Endothelial cell (in vitro differentiated cells): ENCODE data around the gene PCDHGC4. TPM values are rescaled to one million over a fixed set of nuclear protein-coding genes. Genes with fewer than 3 reads are reported as not detected.

Source experiments
- DNase-seq: peaks from one replicate; pipeline ENCODE4 v3.0.0; 2021; ENCODE audit warnings: low spot score
- H3K27ac Mint-ChIP-seq: one replicate; pipeline ENCODE4 v1.8.0; 2021; ENCODE audit warnings: mixed read lengths, inconsistent platforms; ENCODE audit not compliant: unreplicated experiment
- H3K27me3 Mint-ChIP-seq: one replicate; pipeline ENCODE4 v1.8.0; 2021; ENCODE audit warnings: mild to moderate bottlenecking, moderate library complexity, mixed read lengths, inconsistent platforms; ENCODE audit not compliant: unreplicated experiment
- H3K36me3 Mint-ChIP-seq: one replicate; pipeline ENCODE4 v1.8.0; 2021; ENCODE audit warnings: mild to moderate bottlenecking, low read depth, mixed read lengths, inconsistent platforms; ENCODE audit not compliant: unreplicated experiment
- H3K4me1 Mint-ChIP-seq: one replicate; pipeline ENCODE4 v1.8.0; 2021; ENCODE audit warnings: mild to moderate bottlenecking, mixed read lengths, inconsistent platforms; ENCODE audit not compliant: unreplicated experiment
- H3K4me3 Mint-ChIP-seq: one replicate; pipeline ENCODE4 v1.8.0; 2021; ENCODE audit warnings: mild to moderate bottlenecking, mixed read lengths, inconsistent platforms; ENCODE audit not compliant: unreplicated experiment
- H3K9me3 Mint-ChIP-seq: one replicate; pipeline ENCODE4 v1.8.0; 2021; ENCODE audit warnings: mixed read lengths, inconsistent platforms; ENCODE audit not compliant: unreplicated experiment
- CTCF ChIP-seq: fragments of 200-600 bp; sonication (generic); IDR thresholded peaks from one replicate; pipeline ENCODE4 v1.5.0; 2021; ENCODE audit warnings: antibody characterized with exemption; ENCODE audit not compliant: unreplicated experiment
- total RNA-seq: library from RNA; stranded (reverse); fragmentation: NEBNext Ultra II Directional; extraction: Animal tissue kit (Norgen Biotek cat#: 25700); gene quantifications from one replicate; pipeline ENCODE4 v1.2.1, GENCODE V29; 2021; ENCODE audit not compliant: unreplicated experiment

PCDHGC4 gene
- total RNA-seq, 1 donor from 2014 or later, result 3.5 TPM

- Mint-ChIP-seq H3K9me3 (no peaks in the 10 kb centered on the region), H3K36me3 (peaks cover 32% of the 10 kb centered on the region), H3K4me1 (peaks cover 33% of the 10 kb centered on the region), H3K27me3 (peaks cover 2% of the 10 kb centered on the region), H3K27ac (no peak overlapping the region), H3K4me3 (no peak overlapping the region)
- no peak for TF ChIP-seq CTCF
- no peak for DNase-seq
Measured at GRCh38 chr5:141477815-141478214, 7.0 kb upstream of the PCDHGC4 start.

- Mint-ChIP-seq H3K4me1 (peaks cover 37% of the 10 kb centered on the region), H3K36me3 (peaks cover 32% of the 10 kb centered on the region), H3K4me3 (no peak overlapping the region), H3K27ac (no peak overlapping the region), H3K27me3 (peaks cover 5% of the 10 kb centered on the region), H3K9me3 (no peaks in the 10 kb centered on the region)
- DNase-seq, result no peak
- peak; percentile 20 for TF ChIP-seq CTCF
Measured at GRCh38 chr5:141478321-141478945, 6.4 kb upstream of the PCDHGC4 start.

- Mint-ChIP-seq H3K9me3 (no peaks in the 10 kb centered on the region), H3K36me3 (peaks cover 32% of the 10 kb centered on the region), H3K4me1 (peaks cover 49% of the 10 kb centered on the region), H3K27me3 (peaks cover 6% of the 10 kb centered on the region), H3K27ac (no peak overlapping the region), H3K4me3 (no peak overlapping the region)
- no peak for DNase-seq
- no peak for TF ChIP-seq CTCF
Measured at GRCh38 chr5:141479776-141480175, 5.1 kb upstream of the PCDHGC4 start.

- H3K4me1 Mint-ChIP-seq, result peaks cover 44% of the 10 kb centered on the region
- no peak for DNase-seq
- H3K27ac Mint-ChIP-seq, result peak overlapping the region; percentile 76
- H3K4me3 Mint-ChIP-seq, result peak overlapping the region; percentile 76
- peaks cover 40% of the 10 kb centered on the region for H3K36me3 Mint-ChIP-seq
- H3K27me3 Mint-ChIP-seq, result peaks cover 9% of the 10 kb centered on the region
- H3K9me3 Mint-ChIP-seq, result no peaks in the 10 kb centered on the region
- TF ChIP-seq CTCF, result no peak
Measured at GRCh38 chr5:141483902-141484301, 928 bp upstream of the PCDHGC4 start.

GRCh38 chr5:141484310-141484640, 555 bp upstream of the PCDHGC4 start:
- Mint-ChIP-seq H3K4me3 (peak overlapping the region; percentile 76), H3K27me3 (peaks cover 9% of the 10 kb centered on the region), H3K27ac (peak overlapping the region; percentile 76), H3K4me1 (peaks cover 44% of the 10 kb centered on the region), H3K36me3 (peaks cover 42% of the 10 kb centered on the region), H3K9me3 (no peaks in the 10 kb centered on the region)
- no peak for TF ChIP-seq CTCF
- no peak for DNase-seq
